GM20431 (cell line): ENCODE data around the gene CA4.

Source experiments
- in situ Hi-C: fragments of 300-500 bp; cut with MseI, MboI; formaldehyde crosslinking; loops from one replicate; pipeline ENCODE4 v1.15.0; 2020; ENCODE audit warnings: low sequenced_read_pairs; ENCODE audit not compliant: unreplicated experiment

The CA4 gene

GRCh38 chr17:60128171-60128859 is 21.5 kb upstream of the CA4 start:
- in situ Hi-C loops: no loop called here

- in situ Hi-C loops: no loop called here
These were observed 20.6 kb upstream of the CA4 start for GRCh38 chr17:60129164-60129563.

DNA sequence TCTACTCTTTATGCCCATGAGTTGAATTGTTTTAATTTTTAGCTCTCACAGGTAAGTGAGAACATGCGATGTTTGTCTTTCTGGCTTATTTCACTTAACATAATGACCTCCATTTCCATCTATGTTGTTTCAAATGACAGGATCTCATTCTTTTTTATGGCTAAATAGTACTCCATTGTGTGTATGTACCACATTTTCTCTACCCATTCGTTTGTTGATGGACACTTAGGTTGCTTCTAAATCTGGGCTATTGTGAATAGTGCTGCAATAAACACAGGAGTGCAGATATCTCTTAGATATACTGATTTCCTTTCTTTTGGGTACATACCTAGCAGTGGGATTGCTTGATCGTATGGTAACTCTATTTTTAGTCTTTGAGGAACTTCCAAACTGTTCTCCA is 19.3 kb upstream of the CA4 start:
- in situ Hi-C loops: loop anchor here (10.0 kb wide), 1 partner anchor 304 kb away; no protein-coding TSS in a partner anchor

- in situ Hi-C loops: loop anchor here (10.0 kb wide), 1 partner anchor 300 kb away; no protein-coding TSS in a partner anchor
These were observed 15.2 kb upstream of the CA4 start for GRCh38 chr17:60134396-60135150.

GRCh38 chr17:60135151-60135950 is 14.4 kb upstream of the CA4 start:
- in situ Hi-C loops: loop anchor here (10.0 kb wide), 1 partner anchor 299 kb away; no protein-coding TSS in a partner anchor

GRCh38 chr17:60135951-60136666 is 13.7 kb upstream of the CA4 start:
- in situ Hi-C loops: loop anchor here (10.0 kb wide), 1 partner anchor 299 kb away; no protein-coding TSS in a partner anchor

DNA sequence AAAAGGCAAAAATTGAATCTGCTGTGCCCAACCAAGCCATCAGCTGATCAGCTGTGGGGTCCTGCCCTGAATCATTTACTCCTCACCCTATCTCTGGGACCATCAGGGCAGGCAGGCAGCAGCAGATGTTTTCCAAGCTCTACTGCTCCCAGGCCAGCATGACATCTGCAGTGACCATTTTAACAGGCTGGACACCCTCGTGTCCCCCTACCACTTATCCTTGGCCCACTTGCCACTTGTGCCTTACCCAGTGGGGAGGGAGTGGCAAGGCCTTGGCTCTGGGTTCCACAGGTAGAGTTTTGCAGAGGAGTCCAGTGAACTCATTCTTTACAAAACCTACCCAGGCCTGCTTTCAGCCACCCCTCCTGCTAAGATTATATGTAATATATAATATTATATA is 12.0 kb upstream of the CA4 start:
- in situ Hi-C loops: loop anchor here (10.0 kb wide), 1 partner anchor 297 kb away; no protein-coding TSS in a partner anchor

GRCh38 chr17:60138769-60139437 is 10.9 kb upstream of the CA4 start:
- in situ Hi-C loops: loop anchor here (10.0 kb wide), 1 partner anchor 296 kb away; no protein-coding TSS in a partner anchor

DNA sequence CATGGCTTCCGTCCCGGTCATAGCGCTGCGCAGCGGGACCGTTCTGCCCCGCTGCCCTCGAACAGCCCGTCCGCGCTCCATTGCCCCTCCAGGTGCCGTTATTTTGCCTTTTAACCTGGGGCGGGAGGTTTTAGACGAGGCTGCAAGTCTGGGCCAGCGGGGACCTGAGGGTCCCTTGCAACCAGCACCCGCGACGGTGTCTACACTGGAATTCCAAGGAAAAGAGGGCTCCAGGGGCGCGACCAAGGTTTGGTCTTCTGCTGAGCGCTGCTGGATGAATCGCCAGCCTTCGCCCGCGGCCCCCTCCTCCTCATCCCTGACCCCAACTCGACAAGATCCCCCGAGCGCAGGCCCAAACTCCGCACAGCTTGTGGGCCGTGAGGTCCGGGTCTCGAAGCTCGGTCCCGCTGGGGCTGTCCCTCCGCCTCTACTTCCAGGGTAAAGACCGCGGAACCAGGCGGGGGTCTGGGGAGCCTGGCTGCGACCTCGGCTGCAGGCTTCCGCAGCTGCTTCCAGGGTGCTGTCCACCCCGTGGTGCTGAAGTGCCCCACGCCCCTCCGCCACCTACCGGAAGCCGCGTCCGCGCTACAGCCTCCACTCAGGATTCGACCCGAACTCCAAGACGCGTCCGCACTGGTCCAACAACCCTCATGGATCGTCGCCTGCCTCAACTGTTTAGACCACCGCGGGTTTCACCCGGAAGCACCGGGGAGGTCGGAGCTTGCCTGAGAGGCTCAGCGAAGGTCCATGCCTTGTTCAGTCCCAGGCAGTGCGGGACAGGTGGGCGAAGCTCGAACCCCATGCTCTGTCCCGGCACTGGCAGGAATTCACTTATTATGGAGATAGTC is 10.1 kb upstream of the CA4 start:
- in situ Hi-C loops: loop anchor here (10.0 kb wide), 1 partner anchor 295 kb away; no protein-coding TSS in a partner anchor

- in situ Hi-C loops: no loop called here
These were observed 8.4 kb upstream of the CA4 start for GRCh38 chr17:60141111-60142018.

GRCh38 chr17:60142872-60143499 is 6.8 kb upstream of the CA4 start:
- in situ Hi-C loops: no loop called here

GRCh38 chr17:60145006-60145935 is 4.5 kb upstream of the CA4 start:
- in situ Hi-C loops: no loop called here

- in situ Hi-C loops: no loop called here
These were observed 3.6 kb upstream of the CA4 start for GRCh38 chr17:60146206-60146605.

DNA sequence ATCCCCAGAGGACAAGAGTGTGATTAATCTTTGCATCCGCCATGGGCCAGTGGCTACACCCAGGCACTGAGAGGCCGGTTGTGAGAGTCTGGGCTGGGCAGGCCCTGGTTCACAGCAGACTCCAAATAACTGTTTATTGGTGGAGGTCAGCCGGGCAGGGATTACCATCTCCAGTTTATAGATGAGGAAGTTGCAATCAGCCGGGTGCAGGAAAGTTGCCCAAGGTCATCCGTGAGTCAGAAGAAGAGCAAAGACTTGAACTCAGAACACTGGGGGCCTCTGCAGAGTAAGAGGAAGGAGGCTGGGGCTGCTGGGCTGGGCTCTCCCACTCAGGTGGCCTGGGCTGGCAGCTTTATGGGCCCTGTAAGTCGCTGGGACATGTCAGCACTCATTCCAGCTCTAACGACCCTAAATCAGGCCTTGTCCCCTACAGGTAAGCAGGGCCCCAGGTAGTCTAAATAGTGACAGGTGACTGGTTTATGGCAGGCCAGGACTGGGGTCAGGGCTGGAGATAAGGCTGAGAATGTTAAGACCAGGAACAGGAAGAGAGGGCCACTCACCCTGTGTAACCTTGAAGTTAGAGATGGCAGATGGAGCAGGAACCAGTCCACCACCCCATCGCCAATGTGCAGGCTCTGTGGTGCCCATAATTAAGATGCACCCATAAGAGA is 2.1 kb upstream of the CA4 start:
- in situ Hi-C loops: no loop called here

DNA sequence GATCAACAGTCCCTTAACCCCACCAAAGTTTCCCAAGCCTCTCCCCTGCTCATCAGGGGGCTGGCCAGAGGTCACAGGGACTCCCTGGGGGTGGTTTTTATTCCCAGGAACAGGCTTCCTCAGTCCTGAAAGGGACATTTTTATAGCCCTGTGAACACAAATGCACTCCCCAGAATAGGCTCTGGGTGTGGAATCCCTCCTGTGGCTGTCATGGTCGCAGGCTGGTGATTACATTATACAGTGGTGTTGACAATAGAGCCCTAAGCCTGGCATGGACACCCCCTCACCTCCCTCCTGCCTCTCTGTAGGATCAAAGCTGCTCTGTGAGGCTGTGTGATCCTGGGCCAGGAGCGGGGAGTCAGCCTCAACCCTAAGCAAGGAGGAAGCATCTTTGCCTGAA is 1.4 kb upstream of the CA4 start:
- in situ Hi-C loops: no loop called here
